Mucosa of stomach (tissue), 1 donor: Measurements from ENCODE around the gene PSMA7.
"Not testable (repeated sequence)": the region's sequence is repeated elsewhere in the genome, so short reads cannot be mapped to it uniquely, and the experiment has no call there.

Experiments used
- H3K27me3 ChIP-seq: one replicate; pipeline ENCODE4 v1.7.0; 2013; ENCODE audit warnings: mild to moderate bottlenecking, low read length; ENCODE audit not compliant: control insufficient read depth, insufficient read depth
- H3K36me3 ChIP-seq: one replicate; pipeline ENCODE4 v1.7.0; 2013; ENCODE audit warnings: low read length; ENCODE audit not compliant: control insufficient read depth, insufficient read depth
- H3K4me1 ChIP-seq: one replicate; pipeline ENCODE4 v1.7.0; 2013; ENCODE audit warnings: mild to moderate bottlenecking, low read length; ENCODE audit not compliant: control insufficient read depth, insufficient read depth
- H3K4me3 ChIP-seq: one replicate; pipeline ENCODE4 v1.7.0; 2013; ENCODE audit warnings: low read length
- H3K9ac ChIP-seq: one replicate; pipeline ENCODE4 v1.7.0; 2013; ENCODE audit warnings: mild to moderate bottlenecking, low read length, moderate library complexity
- H3K9me3 ChIP-seq: one replicate; pipeline ENCODE4 v1.7.0; 2013; ENCODE audit warnings: mild to moderate bottlenecking, low read length, moderate library complexity; ENCODE audit not compliant: control insufficient read depth
- donor health status: Pancreatic carcinoma.

PSMA7 gene

GRCh38 chr20:62148383-62148782 is 5.2 kb upstream of the PSMA7 start:
- not testable (repeated sequence) for H3K27me3 ChIP-seq, H3K36me3 ChIP-seq, H3K4me3 ChIP-seq, H3K9me3 ChIP-seq, H3K4me1 ChIP-seq, H3K9ac ChIP-seq

DNA sequence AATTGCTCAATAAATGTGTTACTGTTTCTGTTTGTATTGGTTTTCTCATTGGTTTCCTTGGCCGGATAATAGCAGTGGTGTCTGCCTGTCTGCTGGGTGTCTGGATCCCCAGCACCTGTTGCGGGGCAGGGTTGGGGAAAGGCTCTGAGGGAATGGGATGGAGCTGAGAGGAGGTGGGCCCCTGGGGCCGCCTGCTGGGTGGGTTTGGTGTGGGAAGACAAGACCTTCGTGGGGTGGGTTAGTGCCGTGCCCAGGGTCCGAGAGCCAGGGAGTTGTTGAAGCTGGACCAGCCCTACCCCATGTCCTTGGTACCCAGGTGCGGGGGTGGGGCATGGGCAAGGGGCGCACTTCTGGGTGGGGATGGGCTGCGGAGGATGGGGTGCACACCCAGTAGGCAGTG is 4.3 kb upstream of the PSMA7 start:
- no peaks in the 10 kb centered on the region for H3K9me3 ChIP-seq
- no peak overlapping the region for H3K4me3 ChIP-seq
- no peaks in the 10 kb centered on the region for H3K36me3 ChIP-seq
- H3K27me3 ChIP-seq: no peaks in the 10 kb centered on the region
- peaks cover 7% of the 10 kb centered on the region for H3K4me1 ChIP-seq
- no peak overlapping the region for H3K9ac ChIP-seq

DNA sequence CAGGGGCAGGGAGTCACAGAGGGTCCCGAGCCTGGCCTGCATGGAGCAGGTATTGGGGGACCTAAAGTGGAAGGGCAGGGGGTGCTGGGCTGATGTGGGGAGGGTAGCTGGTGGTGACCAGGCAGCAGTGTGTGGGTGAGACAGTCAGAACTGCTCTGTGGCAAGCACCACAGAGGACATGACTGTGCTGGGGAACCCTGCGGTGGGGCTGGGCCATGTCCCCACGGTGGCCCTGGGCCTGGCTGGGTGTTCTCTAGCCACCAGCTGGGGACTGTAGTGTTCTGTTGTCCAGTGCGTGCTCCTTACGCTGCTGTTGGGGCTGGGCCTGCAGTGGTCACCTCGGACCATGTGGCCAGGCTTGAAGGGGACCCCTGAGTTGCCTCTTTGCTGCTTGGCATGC is 3.9 kb upstream of the PSMA7 start:
- Histone ChIP-seq H3K36me3 (no peaks in the 10 kb centered on the region), H3K9me3 (no peaks in the 10 kb centered on the region), H3K9ac (no peak overlapping the region), H3K27me3 (no peaks in the 10 kb centered on the region), H3K4me3 (no peak overlapping the region), H3K4me1 (peaks cover 8% of the 10 kb centered on the region)

DNA sequence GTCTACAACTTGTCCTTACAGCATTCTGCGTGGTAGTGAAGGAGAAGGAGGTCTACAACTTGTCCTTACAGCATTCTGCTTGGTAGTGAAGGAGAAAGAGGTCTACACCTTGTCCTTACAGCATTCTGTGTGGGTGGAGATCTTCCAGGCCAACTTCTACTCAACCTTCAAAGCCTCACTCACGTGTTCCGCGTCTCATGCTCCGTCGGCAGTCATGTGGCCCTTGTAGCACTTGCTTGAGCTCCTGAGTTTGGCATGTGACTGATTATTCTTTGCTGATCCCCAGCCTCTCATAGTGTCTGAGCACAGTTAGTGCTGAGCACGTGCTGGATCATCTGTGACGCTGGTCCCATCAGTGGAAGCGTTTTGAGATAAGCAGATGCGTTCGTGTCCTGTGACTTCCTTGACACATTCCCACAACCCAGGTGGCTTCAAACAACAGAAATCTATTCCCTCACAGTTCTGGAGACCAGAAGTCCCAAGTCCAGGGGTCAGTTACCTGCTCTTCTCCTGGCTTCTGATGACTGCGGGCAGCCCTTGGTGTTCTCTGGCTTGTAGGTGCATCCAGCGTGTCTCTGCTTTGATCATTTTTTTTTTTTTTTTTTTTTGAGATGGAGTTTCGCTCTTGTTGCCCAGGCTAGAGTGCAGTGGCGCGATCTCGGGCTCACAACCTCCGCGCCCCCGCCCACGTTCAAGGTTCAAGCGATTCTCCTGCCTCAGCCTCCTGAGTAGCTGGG is 3.0 kb upstream of the PSMA7 start:
- Histone ChIP-seq H3K9me3 (no peaks in the 10 kb centered on the region), H3K4me1 (peaks cover 17% of the 10 kb centered on the region), H3K27me3 (no peaks in the 10 kb centered on the region), H3K4me3 (no peak overlapping the region), H3K9ac (no peak overlapping the region), H3K36me3 (no peaks in the 10 kb centered on the region)

GRCh38 chr20:62145688-62146018 is 2.5 kb upstream of the PSMA7 start:
- Histone ChIP-seq H3K4me3 (no peak overlapping the region), H3K27me3 (no peaks in the 10 kb centered on the region), H3K4me1 (peaks cover 19% of the 10 kb centered on the region), H3K9me3 (no peaks in the 10 kb centered on the region), H3K36me3 (no peaks in the 10 kb centered on the region), H3K9ac (no peak overlapping the region)

GRCh38 chr20:62143957-62144825 is 997 bp upstream of the PSMA7 start:
- no peaks in the 10 kb centered on the region for H3K27me3 ChIP-seq
- H3K36me3 ChIP-seq: no peaks in the 10 kb centered on the region
- H3K9ac ChIP-seq: peak overlapping the region; percentile 55
- no peak overlapping the region for H3K4me3 ChIP-seq
- no peaks in the 10 kb centered on the region for H3K9me3 ChIP-seq
- H3K4me1 ChIP-seq: peaks cover 19% of the 10 kb centered on the region

- peaks cover 19% of the 10 kb centered on the region for H3K4me1 ChIP-seq
Measured at GRCh38 chr20:62142252-62143080, 728 bp downstream of the PSMA7 start.

GRCh38 chr20:62141397-62142251 is 1.6 kb downstream of the PSMA7 start:
- Histone ChIP-seq H3K4me3 (peak overlapping the region; percentile 39), H3K4me1 (peaks cover 19% of the 10 kb centered on the region), H3K27me3 (no peaks in the 10 kb centered on the region), H3K9me3 (no peaks in the 10 kb centered on the region), H3K36me3 (peaks cover 9% of the 10 kb centered on the region), H3K9ac (peak overlapping the region; percentile 70)

More at GRCh38 chr20:62142252-62143080, 728 bp downstream of the PSMA7 start:
- Histone ChIP-seq H3K36me3 (peaks cover 9% of the 10 kb centered on the region), H3K9ac (peak overlapping the region; percentile 70), H3K9me3 (no peaks in the 10 kb centered on the region), H3K27me3 (no peaks in the 10 kb centered on the region), H3K4me3 (peak overlapping the region; percentile 39)

DNA sequence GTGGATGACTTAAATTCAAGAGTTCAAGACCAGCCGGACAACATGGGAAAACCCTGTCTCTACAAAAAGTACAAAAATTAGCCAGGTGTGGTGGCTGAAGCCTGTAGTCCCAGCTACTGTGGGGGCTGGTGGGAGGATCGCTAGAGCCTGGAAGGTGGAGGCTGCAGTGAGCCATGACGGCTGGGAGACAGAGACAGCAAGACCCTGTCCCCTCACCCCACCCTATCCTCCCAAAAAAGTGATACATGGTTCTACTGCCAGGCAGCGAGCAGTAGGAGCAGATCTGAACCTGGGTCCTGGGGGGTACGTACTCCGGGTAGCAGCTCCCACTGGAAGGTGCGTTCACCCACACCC is 2.2 kb downstream of the PSMA7 start:
- Histone ChIP-seq H3K9ac (peak overlapping the region; percentile 70), H3K36me3 (peaks cover 9% of the 10 kb centered on the region), H3K4me1 (peaks cover 19% of the 10 kb centered on the region), H3K27me3 (no peaks in the 10 kb centered on the region), H3K9me3 (no peaks in the 10 kb centered on the region), H3K4me3 (no peak overlapping the region)

GRCh38 chr20:62139636-62140035 is 3.6 kb downstream of the PSMA7 start:
- peaks cover 9% of the 10 kb centered on the region for H3K36me3 ChIP-seq
- H3K9ac ChIP-seq: no peak overlapping the region
- no peak overlapping the region for H3K4me3 ChIP-seq
- H3K4me1 ChIP-seq: peaks cover 13% of the 10 kb centered on the region
- H3K9me3 ChIP-seq: no peaks in the 10 kb centered on the region
- no peaks in the 10 kb centered on the region for H3K27me3 ChIP-seq

GRCh38 chr20:62138912-62139311 is 4.3 kb downstream of the PSMA7 start:
- Histone ChIP-seq H3K4me3 (no peak overlapping the region), H3K27me3 (no peaks in the 10 kb centered on the region), H3K36me3 (peaks cover 9% of the 10 kb centered on the region), H3K9ac (no peak overlapping the region), H3K4me1 (peaks cover 12% of the 10 kb centered on the region), H3K9me3 (no peaks in the 10 kb centered on the region)
